RWPE2 (cell line): ENCODE measurements around the gene ZNF148.

Experiments used
- ATAC-seq: fragments of 200-7000 bp; cut with Tn5 transposase; 3 replicates; pipeline ENCODE4 v1.9.1; 2021; ENCODE audit warnings: low read depth
- DNase-seq: peaks from one replicate; pipeline ENCODE4 v3.0.0-alpha.2; 2020; ENCODE audit warnings: low spot score
- H3K27ac ChIP-seq: fragments of 450-650 bp; 2 replicates; pipeline ENCODE4 v1.5.1; 2017; ENCODE audit warnings: mild to moderate bottlenecking; ENCODE audit not compliant: poor library complexity, severe bottlenecking
- H3K27me3 ChIP-seq: fragments of 250-450 bp; sonication (Bioruptor Pico); 2 replicates; pipeline ENCODE4 v1.5.1; 2021; ENCODE audit warnings: mild to moderate bottlenecking, moderate library complexity; ENCODE audit not compliant: insufficient read depth, poor library complexity, severe bottlenecking
- H3K36me3 ChIP-seq: fragments of 250-450 bp; sonication (Bioruptor Pico); 2 replicates; pipeline ENCODE4 v1.5.1; 2020; ENCODE audit warnings: low read depth, mild to moderate bottlenecking, moderate library complexity
- H3K4me1 ChIP-seq: fragments of 250-450 bp; sonication (Bioruptor Pico); 2 replicates; pipeline ENCODE4 v1.5.1; 2021; ENCODE audit warnings: mild to moderate bottlenecking, moderate library complexity; ENCODE audit not compliant: insufficient read depth, poor library complexity, severe bottlenecking
- H3K4me3 ChIP-seq: fragments of 250-450 bp; sonication (Bioruptor Pico); 2 replicates; pipeline ENCODE4 v1.5.1; 2021; ENCODE audit warnings: mild to moderate bottlenecking, moderate library complexity; ENCODE audit not compliant: severe bottlenecking
- H3K9me3 ChIP-seq: fragments of 250-450 bp; sonication (Bioruptor Pico); 2 replicates; pipeline ENCODE4 v1.5.1; 2021; ENCODE audit warnings: mild to moderate bottlenecking, moderate library complexity; ENCODE audit not compliant: severe bottlenecking
- TF ChIP-seq, protein P1 (sequence below): fragments of 450-650 bp; IDR thresholded peaks from one replicate; pipeline ENCODE4 v1.5.1; 2017; ENCODE audit warnings: mild to moderate bottlenecking, moderate library complexity; ENCODE audit not compliant: poor library complexity, severe bottlenecking

The ZNF148 gene

GRCh38 chr3:125309476-125309875 lies 65.6 kb downstream of the ZNF148 start:
- no peaks in the 10 kb centered on the region for H3K27me3 ChIP-seq
- peaks cover 1% of the 10 kb centered on the region for H3K9me3 ChIP-seq
- no peak for DNase-seq
- TF ChIP-seq, protein P1, sequence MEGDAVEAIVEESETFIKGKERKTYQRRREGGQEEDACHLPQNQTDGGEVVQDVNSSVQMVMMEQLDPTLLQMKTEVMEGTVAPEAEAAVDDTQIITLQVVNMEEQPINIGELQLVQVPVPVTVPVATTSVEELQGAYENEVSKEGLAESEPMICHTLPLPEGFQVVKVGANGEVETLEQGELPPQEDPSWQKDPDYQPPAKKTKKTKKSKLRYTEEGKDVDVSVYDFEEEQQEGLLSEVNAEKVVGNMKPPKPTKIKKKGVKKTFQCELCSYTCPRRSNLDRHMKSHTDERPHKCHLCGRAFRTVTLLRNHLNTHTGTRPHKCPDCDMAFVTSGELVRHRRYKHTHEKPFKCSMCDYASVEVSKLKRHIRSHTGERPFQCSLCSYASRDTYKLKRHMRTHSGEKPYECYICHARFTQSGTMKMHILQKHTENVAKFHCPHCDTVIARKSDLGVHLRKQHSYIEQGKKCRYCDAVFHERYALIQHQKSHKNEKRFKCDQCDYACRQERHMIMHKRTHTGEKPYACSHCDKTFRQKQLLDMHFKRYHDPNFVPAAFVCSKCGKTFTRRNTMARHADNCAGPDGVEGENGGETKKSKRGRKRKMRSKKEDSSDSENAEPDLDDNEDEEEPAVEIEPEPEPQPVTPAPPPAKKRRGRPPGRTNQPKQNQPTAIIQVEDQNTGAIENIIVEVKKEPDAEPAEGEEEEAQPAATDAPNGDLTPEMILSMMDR, result no peak
- ATAC-seq, result no peak
- H3K4me1 ChIP-seq, result peaks cover 2% of the 10 kb centered on the region
- H3K27ac ChIP-seq, result no peak overlapping the region
- no peak overlapping the region for H3K4me3 ChIP-seq
- peaks cover 49% of the 10 kb centered on the region for H3K36me3 ChIP-seq

GRCh38 chr3:125306620-125307019 lies 68.5 kb downstream of the ZNF148 start:
- ATAC-seq, result no peak
- Histone ChIP-seq H3K36me3 (peaks cover 23% of the 10 kb centered on the region), H3K27ac (no peak overlapping the region), H3K4me1 (no peaks in the 10 kb centered on the region), H3K27me3 (no peaks in the 10 kb centered on the region), H3K9me3 (peaks cover 1% of the 10 kb centered on the region), H3K4me3 (no peak overlapping the region)
- DNase-seq, result no peak
- TF ChIP-seq, protein P1, result no peak

- Histone ChIP-seq H3K27ac (no peak overlapping the region), H3K4me1 (peaks cover 18% of the 10 kb centered on the region), H3K4me3 (no peak overlapping the region), H3K36me3 (peaks cover 5% of the 10 kb centered on the region; the same call in 1 of the 2 replicates), H3K27me3 (no peaks in the 10 kb centered on the region), H3K9me3 (no peaks in the 10 kb centered on the region)
- TF ChIP-seq, protein P1, result no peak
- no peak for DNase-seq
- ATAC-seq, result no peak
Measured at GRCh38 chr3:125302932-125303331, 72.2 kb downstream of the ZNF148 start.

GRCh38 chr3:125300416-125300815 lies 74.7 kb downstream of the ZNF148 start:
- Histone ChIP-seq H3K36me3 (no peaks in the 10 kb centered on the region), H3K27ac (peak overlapping the region; percentile 76), H3K4me3 (no peak overlapping the region), H3K9me3 (no peaks in the 10 kb centered on the region), H3K27me3 (no peaks in the 10 kb centered on the region), H3K4me1 (peaks cover 18% of the 10 kb centered on the region)
- ATAC-seq (peak; percentile 92), DNase-seq (no peak)
- TF ChIP-seq, protein P1, result no peak

DNA sequence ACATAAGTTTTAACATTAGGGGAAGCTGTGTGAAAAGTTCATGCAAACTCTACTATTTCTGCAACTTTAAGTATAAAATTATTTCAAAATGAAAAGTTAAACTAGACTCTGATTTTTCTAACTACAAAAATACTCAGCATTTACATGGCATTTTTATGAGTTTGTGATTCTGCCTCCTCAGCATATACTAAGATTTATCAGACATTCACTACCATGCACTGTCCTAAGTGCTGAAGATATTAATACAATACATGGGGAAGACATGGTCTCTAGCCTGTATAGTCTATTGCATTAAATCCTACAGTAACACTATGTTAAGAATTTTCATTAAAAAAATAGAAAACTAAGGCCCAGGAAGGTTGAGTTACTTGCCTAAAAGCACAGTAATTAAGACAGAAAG lies 80.7 kb downstream of the ZNF148 start:
- TF ChIP-seq, protein P1, result no peak
- Histone ChIP-seq H3K27me3 (no peaks in the 10 kb centered on the region), H3K4me3 (no peak overlapping the region), H3K27ac (no peak overlapping the region), H3K36me3 (no peaks in the 10 kb centered on the region), H3K9me3 (no peaks in the 10 kb centered on the region), H3K4me1 (no peaks in the 10 kb centered on the region)
- no peak for DNase-seq
- ATAC-seq, result no peak
